Lower lobe of right lung (tissue), 2 donors: ENCODE data around the gene CUEDC1. TPM values are rescaled to one million over a fixed set of nuclear protein-coding genes. Genes with fewer than 3 reads are reported as not detected.
A peak's percentile ranks its signal among the peaks of the same experiment; 100 is the strongest.

ENCODE experiments used
- ATAC-seq, 2 donors: fragments of 200-7000 bp; cut with Tn5 transposase; one replicate each; pipeline ENCODE4 v1.9.1; 2020 to 2022; ENCODE audit warnings: mild to moderate bottlenecking in 2 of 2, moderate library complexity in 2 of 2
- DNase-seq: peaks from one replicate; pipeline ENCODE4 v3.0.0-alpha.2; 2020
- H3K27ac ChIP-seq: fragments of 200-600 bp; one replicate; pipeline ENCODE4 v1.8.0; 2022
- H3K27me3 ChIP-seq: fragments of 200-600 bp; one replicate; pipeline ENCODE4 v1.8.0; 2022; ENCODE audit warnings: low read depth
- H3K36me3 ChIP-seq: fragments of 200-600 bp; one replicate; pipeline ENCODE4 v1.8.0; 2022; ENCODE audit warnings: mild to moderate bottlenecking
- H3K4me1 ChIP-seq: fragments of 200-600 bp; one replicate; pipeline ENCODE4 v1.8.0; 2022
- H3K4me3 ChIP-seq: fragments of 200-600 bp; one replicate; pipeline ENCODE4 v1.8.0; 2022; ENCODE audit warnings: mild to moderate bottlenecking
- H3K9me3 ChIP-seq: fragments of 200-600 bp; one replicate; pipeline ENCODE4 v1.8.0; 2022
- CTCF ChIP-seq: fragments of 200-600 bp; IDR thresholded peaks from one replicate; pipeline ENCODE4 v1.8.0; 2022; ENCODE audit warnings: antibody characterized with exemption, mild to moderate bottlenecking
- intact Hi-C: fragments of 100-400 bp; cut with DNase I; formaldehyde crosslinking; loops from one replicate; pipeline ENCODE4 v1.11.0; 2022
- total RNA-seq: library from RNA; stranded (reverse); fragmentation: NEBNext Ultra II Directional; extraction: Animal tissue kit (Norgen Biotek cat#: 25700); gene quantifications from one replicate; pipeline ENCODE4 v1.2.1, GENCODE V29; 2021
- donor health status: DM: no; HTN: yes; CAD: no; lungs with severe emphysema.

The CUEDC1 gene
- total RNA-seq, 1 donor from 2014 or later = 42.8 TPM

- ATAC-seq (peak; percentile 77 to 90), DNase-seq (peak; percentile 92)
- intact Hi-C loops = loop anchor here (10.0 kb wide), 1 partner anchor 103 kb away; no protein-coding TSS in a partner anchor
- peak; percentile 99 for TF ChIP-seq CTCF
- Histone ChIP-seq H3K27me3 (no peaks in the 10 kb centered on the region), H3K27ac (peak overlapping the region; percentile 95), H3K4me3 (peak overlapping the region; percentile 39), H3K36me3 (no peaks in the 10 kb centered on the region), H3K9me3 (no peaks in the 10 kb centered on the region), H3K4me1 (peaks cover 68% of the 10 kb centered on the region)
These were observed 62.9 kb downstream of the CUEDC1 start for GRCh38 chr17:57892146-57892819.

GRCh38 chr17:57890857-57891232 lies 64.4 kb downstream of the CUEDC1 start:
- TF ChIP-seq CTCF = no peak
- no peaks in the 10 kb centered on the region for H3K36me3 ChIP-seq
- ATAC-seq (no peak), DNase-seq (no peak)
- H3K4me1 ChIP-seq = peaks cover 65% of the 10 kb centered on the region
- no peaks in the 10 kb centered on the region for H3K27me3 ChIP-seq
- intact Hi-C loops = loop anchor here (10.0 kb wide), 1 partner anchor 104 kb away; no protein-coding TSS in a partner anchor
- H3K9me3 ChIP-seq = no peaks in the 10 kb centered on the region
- H3K27ac ChIP-seq = peak overlapping the region; percentile 95
- no peak overlapping the region for H3K4me3 ChIP-seq

GRCh38 chr17:57889892-57890856 lies 65.0 kb downstream of the CUEDC1 start:
- H3K36me3 ChIP-seq = peaks cover 2% of the 10 kb centered on the region
- peaks cover 58% of the 10 kb centered on the region for H3K4me1 ChIP-seq
- H3K4me3 ChIP-seq = no peak overlapping the region
- no peaks in the 10 kb centered on the region for H3K27me3 ChIP-seq
- ATAC-seq (peak; percentile 41 to 67), DNase-seq (peak; percentile 81)
- no peaks in the 10 kb centered on the region for H3K9me3 ChIP-seq
- intact Hi-C loops = loop anchor here (10.0 kb wide), 1 partner anchor 105 kb away; no protein-coding TSS in a partner anchor
- no peak for TF ChIP-seq CTCF
- peak overlapping the region; percentile 95 for H3K27ac ChIP-seq

- intact Hi-C loops = no loop called here
- no peak for DNase-seq
- no peak for TF ChIP-seq CTCF
- Histone ChIP-seq H3K36me3 (peaks cover 11% of the 10 kb centered on the region), H3K27ac (peak overlapping the region; percentile 95), H3K9me3 (no peaks in the 10 kb centered on the region), H3K27me3 (no peaks in the 10 kb centered on the region), H3K4me1 (peaks cover 49% of the 10 kb centered on the region), H3K4me3 (no peak overlapping the region)
- no peak for ATAC-seq
These were observed 66.0 kb downstream of the CUEDC1 start for GRCh38 chr17:57889252-57889651.

- peaks cover 17% of the 10 kb centered on the region for H3K36me3 ChIP-seq
These were observed 66.6 kb downstream of the CUEDC1 start for GRCh38 chr17:57888311-57889216.

More at GRCh38 chr17:57888311-57889216, 66.6 kb downstream of the CUEDC1 start:
- no peak overlapping the region for H3K27ac ChIP-seq
- H3K4me1 ChIP-seq = peaks cover 42% of the 10 kb centered on the region
- no peaks in the 10 kb centered on the region for H3K9me3 ChIP-seq
- no peaks in the 10 kb centered on the region for H3K27me3 ChIP-seq
- no peak overlapping the region for H3K4me3 ChIP-seq
- ATAC-seq (no peak), DNase-seq (no peak)
- no peak for TF ChIP-seq CTCF
- intact Hi-C loops = no loop called here
